Subcutaneous abdominal adipose tissue (tissue), 5 donors: ENCODE measurements around the gene AK4.

Experiments
- H3K27ac ChIP-seq: one replicate; pipeline ENCODE4 v1.7.0; 2013; ENCODE audit warnings: low read depth, mild to moderate bottlenecking, inconsistent platforms, low read length, moderate library complexity
- H3K27me3 ChIP-seq, 5 donors: one replicate each; pipeline ENCODE4 v1.7.0; 2013; ENCODE audit warnings: low read length in 5 of 5, inconsistent platforms in 1 of 5; ENCODE audit not compliant: control insufficient read depth in 5 of 5, insufficient read depth in 4 of 5
- H3K36me3 ChIP-seq, 5 donors: one replicate each; pipeline ENCODE4 v1.7.0; 2013; ENCODE audit warnings: low read length in 5 of 5; ENCODE audit not compliant: control insufficient read depth in 5 of 5, insufficient read depth in 5 of 5
- H3K4me1 ChIP-seq, 5 donors: one replicate each; pipeline ENCODE4 v1.7.0; 2013; ENCODE audit warnings: low read length in 5 of 5, mild to moderate bottlenecking in 3 of 5, moderate library complexity in 1 of 5; ENCODE audit not compliant: control insufficient read depth in 5 of 5, insufficient read depth in 5 of 5
- H3K4me3 ChIP-seq, 5 donors: one replicate each; pipeline ENCODE4 v1.7.0; 2013; ENCODE audit warnings: low read length in 5 of 5, low read depth in 1 of 5
- H3K9ac ChIP-seq, 5 donors: one replicate each; pipeline ENCODE4 v1.7.0; 2013; ENCODE audit warnings: low read length in 5 of 5, mild to moderate bottlenecking in 4 of 5, moderate library complexity in 3 of 5
- H3K9me3 ChIP-seq, 5 donors: one replicate each; pipeline ENCODE4 v1.7.0; 2013; ENCODE audit warnings: low read length in 5 of 5; ENCODE audit not compliant: control insufficient read depth in 5 of 5
- donor health status: healthy.
- donor health status: healthy.
- donor health status: healthy.
- donor health status: healthy.
- donor health status: healthy.

Gene AK4

DNA sequence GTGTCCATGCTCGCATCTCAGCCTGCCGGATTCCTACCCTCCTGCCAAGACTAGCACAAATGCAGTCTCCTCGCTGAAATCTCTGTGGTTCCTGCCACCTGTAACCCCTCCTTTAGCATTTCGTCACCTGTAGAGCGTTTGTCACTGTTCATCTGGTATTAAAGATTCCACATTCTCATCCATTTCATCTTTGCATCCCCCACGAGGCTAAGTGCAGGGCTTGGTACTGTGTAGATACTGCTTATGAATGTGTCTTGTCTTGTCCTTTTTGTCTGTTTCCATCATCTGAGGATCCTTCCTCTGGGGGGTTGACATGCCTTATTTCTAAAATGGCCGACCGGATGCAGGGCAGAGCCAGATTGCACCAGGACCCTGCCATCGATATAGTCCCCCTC is 107.7 kb downstream of the AK4 start:
- no peaks in the 10 kb centered on the region for H3K36me3 ChIP-seq
- peaks cover 5 to 19% (median 16%) of the 10 kb centered on the region in 5 donors for H3K4me1 ChIP-seq
- H3K27me3 ChIP-seq = peaks cover 0 to 11% (median 0%) of the 10 kb centered on the region in 5 donors
- peak overlapping the region in 2 of 5 donors; percentile 78 to 79 for H3K4me3 ChIP-seq
- H3K9me3 ChIP-seq = no peaks in the 10 kb centered on the region
- no peak overlapping the region for H3K9ac ChIP-seq
- H3K27ac ChIP-seq = no peak overlapping the region

DNA sequence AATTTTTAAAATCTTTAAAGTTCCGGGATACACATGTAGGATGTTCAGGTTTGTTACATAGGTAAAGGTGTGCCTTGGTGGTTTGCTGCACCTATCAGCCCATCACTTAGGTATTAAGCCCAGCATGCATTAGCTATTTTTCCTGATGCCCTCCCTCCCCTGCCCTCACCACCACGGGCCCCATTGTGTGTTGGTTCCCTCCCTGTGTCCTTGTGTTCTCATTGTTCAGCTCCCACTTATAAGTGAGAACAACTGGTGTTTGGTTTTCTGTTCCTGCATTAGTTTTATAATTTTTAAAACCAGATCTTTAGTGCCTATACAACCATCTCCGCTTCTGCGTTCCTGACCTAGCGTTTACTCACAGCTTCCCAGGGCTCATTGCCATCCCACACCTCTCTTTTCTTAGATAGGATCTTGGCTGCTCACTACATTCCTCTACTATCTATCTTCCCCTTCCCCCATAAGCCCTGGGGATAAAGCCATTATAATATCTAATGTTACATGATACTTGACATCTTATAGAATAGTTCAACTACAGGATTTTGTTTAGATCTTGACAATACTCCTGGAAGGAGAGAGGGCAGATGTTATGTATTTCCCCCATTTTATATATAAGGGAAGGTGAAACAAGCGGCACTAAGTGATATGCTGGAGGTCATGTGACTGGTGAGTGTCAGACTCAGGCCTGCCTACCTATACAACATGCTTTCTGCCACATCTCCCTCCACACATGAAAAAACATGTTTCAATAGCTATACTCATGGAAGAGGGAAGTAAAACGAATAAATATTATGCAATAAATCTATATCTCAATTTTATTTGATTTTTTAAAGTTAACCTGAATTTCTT is 109.1 kb downstream of the AK4 start:
- no peaks in the 10 kb centered on the region for H3K36me3 ChIP-seq
- H3K9me3 ChIP-seq = no peaks in the 10 kb centered on the region
- H3K9ac ChIP-seq = no peak overlapping the region
- peaks cover 5 to 19% (median 16%) of the 10 kb centered on the region in 5 donors for H3K4me1 ChIP-seq
- H3K27ac ChIP-seq = no peak overlapping the region
- H3K4me3 ChIP-seq = no peak overlapping the region
- peaks cover 0 to 11% (median 0%) of the 10 kb centered on the region in 5 donors for H3K27me3 ChIP-seq

DNA sequence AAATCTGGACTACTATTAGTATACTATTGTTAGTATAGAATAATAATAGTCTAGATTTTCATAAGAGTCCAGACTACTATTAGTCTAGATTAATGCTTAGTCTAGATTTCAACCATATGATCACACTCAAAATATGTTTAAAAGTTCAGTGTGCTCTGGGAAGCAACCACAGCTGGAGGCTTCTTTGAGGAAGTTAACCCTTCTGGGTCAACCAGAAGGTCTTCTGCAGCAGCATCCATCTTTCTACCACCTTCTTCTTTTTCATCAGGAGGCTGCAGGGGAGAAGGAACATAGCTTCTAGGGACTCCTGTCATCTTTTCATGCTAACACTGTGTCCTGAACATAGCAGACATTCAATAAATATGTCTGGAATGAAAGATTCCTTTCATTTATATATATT is 110.1 kb downstream of the AK4 start:
- Histone ChIP-seq H3K9ac (no peak overlapping the region), H3K36me3 (no peaks in the 10 kb centered on the region), H3K27ac (no peak overlapping the region), H3K4me3 (no peak overlapping the region), H3K9me3 (no peaks in the 10 kb centered on the region), H3K4me1 (peaks cover 5 to 19% (median 16%) of the 10 kb centered on the region in 5 donors), H3K27me3 (peaks cover 0 to 11% (median 0%) of the 10 kb centered on the region in 5 donors)

DNA sequence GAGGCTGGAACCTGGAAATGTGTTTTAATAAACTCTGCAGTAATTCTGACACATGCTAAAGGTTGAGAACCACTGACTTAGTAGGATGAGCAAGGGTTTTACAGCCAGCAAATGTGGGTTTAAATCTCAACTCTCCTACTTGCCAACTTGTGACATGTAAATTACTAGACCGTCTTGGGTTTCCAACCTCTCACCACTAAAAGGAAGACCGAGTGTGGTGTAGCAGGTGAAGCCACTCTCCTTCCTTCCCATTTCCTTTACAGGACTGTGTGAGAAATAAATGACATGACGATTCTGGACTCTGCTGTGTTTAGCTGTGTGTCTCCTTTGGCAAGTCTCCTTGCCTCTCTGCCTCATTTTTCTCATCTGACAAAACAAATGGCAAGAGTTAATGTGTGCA is 111.8 kb downstream of the AK4 start:
- Histone ChIP-seq H3K36me3 (no peaks in the 10 kb centered on the region), H3K27ac (no peak overlapping the region), H3K27me3 (peaks cover 0 to 9% (median 4%) of the 10 kb centered on the region in 5 donors), H3K4me3 (no peak overlapping the region), H3K9me3 (no peaks in the 10 kb centered on the region), H3K4me1 (peaks cover 5 to 16% (median 12%) of the 10 kb centered on the region in 5 donors), H3K9ac (no peak overlapping the region)

DNA sequence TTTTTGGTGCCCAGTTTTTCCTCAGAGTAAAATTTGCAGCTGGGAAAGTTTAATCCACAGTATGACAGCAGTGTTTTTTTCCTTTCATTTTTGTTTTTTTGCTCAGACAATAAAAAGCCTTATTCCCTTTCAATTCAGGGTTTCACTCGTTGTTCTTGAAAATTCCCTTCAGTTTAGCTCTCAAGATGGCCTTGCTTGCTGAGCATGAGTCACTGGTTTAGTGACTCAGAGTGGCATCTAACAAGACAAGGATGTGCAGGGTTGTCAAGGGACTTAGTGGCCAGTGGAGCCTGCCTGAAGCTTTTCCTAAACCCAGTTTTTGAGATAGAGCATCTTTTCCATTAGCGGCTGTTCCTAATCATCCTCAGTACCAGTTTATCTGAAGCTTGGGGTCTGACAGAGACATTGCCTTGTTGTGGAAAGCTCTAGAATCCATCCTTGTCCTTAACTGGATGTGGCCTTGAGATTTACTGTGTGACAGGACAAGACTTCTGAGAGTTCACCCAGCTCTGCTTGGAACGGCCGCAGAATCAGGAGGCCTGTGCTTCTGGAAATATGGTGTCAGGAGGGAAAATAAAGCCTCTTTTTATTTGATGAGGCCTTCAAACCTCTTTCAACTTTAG is 113.0 kb downstream of the AK4 start:
- Histone ChIP-seq H3K4me3 (no peak overlapping the region), H3K27ac (no peak overlapping the region), H3K9ac (no peak overlapping the region), H3K27me3 (peaks cover 0 to 9% (median 0%) of the 10 kb centered on the region in 5 donors), H3K36me3 (no peaks in the 10 kb centered on the region), H3K9me3 (no peaks in the 10 kb centered on the region), H3K4me1 (peaks cover 0 to 17% (median 14%) of the 10 kb centered on the region in 5 donors)

DNA sequence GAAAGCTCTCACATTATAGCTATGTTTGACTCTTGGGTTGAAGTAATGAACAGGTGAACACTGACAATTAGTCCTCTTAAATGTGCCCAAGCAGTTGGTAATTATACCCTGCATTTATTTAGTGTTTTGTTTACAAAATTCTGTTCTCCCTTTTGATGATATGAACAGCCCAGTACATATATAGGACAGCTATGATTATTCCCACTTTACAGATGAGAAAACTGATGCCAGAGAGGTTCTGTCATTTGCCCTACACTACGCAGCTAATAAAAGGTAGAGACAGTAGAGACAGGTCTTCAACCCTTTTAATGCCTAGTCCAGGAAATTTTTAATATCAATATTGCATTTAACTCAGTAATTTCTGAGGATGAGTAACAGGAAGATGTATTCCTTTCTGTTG is 115.3 kb downstream of the AK4 start:
- H3K27me3 ChIP-seq = peaks cover 0 to 9% (median 0%) of the 10 kb centered on the region in 5 donors
- no peaks in the 10 kb centered on the region for H3K9me3 ChIP-seq
- H3K9ac ChIP-seq = no peak overlapping the region
- H3K36me3 ChIP-seq = no peaks in the 10 kb centered on the region
- peaks cover 0 to 21% (median 19%) of the 10 kb centered on the region in 5 donors for H3K4me1 ChIP-seq
- no peak overlapping the region for H3K27ac ChIP-seq
- H3K4me3 ChIP-seq = no peak overlapping the region

DNA sequence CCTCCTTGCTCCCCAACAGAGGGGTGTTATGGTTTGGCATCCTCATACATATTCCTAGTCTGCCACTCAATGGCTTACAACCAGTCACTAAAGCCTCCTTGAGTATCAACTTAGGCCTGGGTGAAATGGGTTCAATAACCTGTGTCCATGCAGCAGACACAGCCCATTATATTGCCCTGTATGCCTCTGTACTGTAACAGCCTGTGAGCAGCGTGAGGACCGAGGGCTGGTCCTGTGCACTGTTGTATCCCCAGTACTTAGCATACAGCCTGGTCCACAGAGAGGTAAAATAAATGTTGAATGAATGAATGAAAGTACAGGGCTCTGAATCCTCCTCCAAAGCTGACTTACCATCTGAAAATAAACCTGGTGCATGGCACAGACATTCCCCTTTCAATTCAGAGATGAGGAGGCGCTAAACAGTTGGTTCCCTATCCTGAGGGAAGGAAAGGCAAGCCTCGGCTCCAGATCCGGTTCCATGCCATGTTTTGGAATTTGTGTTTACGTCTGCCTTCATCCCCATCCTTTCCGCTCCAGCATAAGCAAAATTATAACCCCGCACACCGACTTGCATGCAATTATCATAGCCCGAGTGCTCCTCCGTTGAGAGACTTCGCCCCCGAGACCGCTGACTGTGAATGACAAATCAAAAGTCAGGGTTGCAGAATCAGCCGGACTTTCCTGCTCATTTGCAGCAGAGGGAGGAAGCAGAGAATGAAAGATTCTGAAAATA is 116.4 kb downstream of the AK4 start:
- Histone ChIP-seq H3K9ac (no peak overlapping the region), H3K27me3 (peaks cover 0 to 9% (median 0%) of the 10 kb centered on the region in 5 donors), H3K9me3 (no peaks in the 10 kb centered on the region), H3K4me1 (peaks cover 0 to 21% (median 19%) of the 10 kb centered on the region in 5 donors), H3K4me3 (peak overlapping the region in 4 of 5 donors; percentile 10 to 61 (median 50)), H3K27ac (no peak overlapping the region), H3K36me3 (no peaks in the 10 kb centered on the region)

DNA sequence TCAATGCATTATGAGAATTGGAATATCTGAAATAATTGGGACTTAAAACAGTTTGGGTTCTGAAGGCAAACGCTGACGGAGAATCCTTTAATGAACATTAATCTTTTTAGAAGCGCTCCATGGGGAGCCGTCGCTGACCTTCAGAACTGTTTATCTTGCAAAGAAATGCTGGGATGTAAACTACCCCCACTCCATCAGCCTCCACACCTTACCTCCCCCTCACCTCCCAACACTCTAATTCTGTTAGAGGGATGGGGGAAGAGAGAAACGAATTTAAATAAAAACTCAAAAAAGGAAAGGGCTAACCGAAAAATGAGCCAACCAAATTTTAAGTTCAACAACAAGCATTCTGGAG is 117.3 kb downstream of the AK4 start:
- H3K9me3 ChIP-seq = no peaks in the 10 kb centered on the region
- no peak overlapping the region for H3K27ac ChIP-seq
- H3K9ac ChIP-seq = peak overlapping the region in 2 of 5 donors; percentile 16 to 42
- peaks cover 0 to 21% (median 19%) of the 10 kb centered on the region in 5 donors for H3K4me1 ChIP-seq
- H3K36me3 ChIP-seq = no peaks in the 10 kb centered on the region
- H3K4me3 ChIP-seq = peak overlapping the region; percentile 55 to 80 (median 65)
- peaks cover 0 to 9% (median 0%) of the 10 kb centered on the region in 5 donors for H3K27me3 ChIP-seq

DNA sequence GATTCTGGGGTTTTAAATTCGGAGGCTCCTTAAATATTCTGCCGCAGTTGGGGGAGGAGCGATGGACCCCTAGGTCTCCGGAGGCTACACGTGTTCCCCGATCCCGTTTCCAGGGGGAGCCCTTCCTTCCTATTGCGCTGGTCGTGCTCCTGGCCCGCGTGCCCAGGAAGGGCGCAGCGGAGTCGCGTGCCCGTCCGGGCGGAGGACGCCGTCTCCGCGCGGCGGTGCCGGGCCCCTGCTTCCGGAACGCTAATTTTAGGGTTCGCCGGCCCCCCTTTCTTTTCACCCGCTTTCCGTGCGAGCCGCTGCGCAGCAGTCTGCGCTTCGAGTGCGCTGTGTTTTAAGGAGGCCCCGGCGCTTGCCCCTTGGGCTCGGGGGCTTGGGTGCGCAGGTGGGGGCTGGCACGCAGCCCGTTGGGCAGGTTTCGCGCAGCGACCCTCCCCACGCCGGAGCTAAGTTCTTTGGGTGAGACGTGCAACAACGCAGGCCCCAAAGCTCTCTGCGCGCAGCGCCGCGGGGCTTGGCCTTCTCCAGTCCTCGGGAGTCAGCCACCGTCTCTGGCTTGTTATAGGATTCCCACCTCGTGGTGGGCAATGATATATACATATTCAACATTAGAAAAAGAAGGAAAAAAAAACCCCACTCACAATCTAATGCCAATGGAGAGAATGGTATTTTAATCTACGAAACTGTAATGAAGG is 117.8 kb downstream of the AK4 start:
- Histone ChIP-seq H3K27ac (no peak overlapping the region), H3K9me3 (no peaks in the 10 kb centered on the region), H3K9ac (peak overlapping the region in 3 of 5 donors; percentile 16 to 66 (median 42)), H3K36me3 (no peaks in the 10 kb centered on the region), H3K4me3 (peak overlapping the region; percentile 55 to 80 (median 65)), H3K4me1 (peaks cover 0 to 21% (median 19%) of the 10 kb centered on the region in 5 donors), H3K27me3 (peaks cover 0 to 9% (median 0%) of the 10 kb centered on the region in 5 donors)
